Hepatocyte (in vitro differentiated cells): ENCODE data around the gene SSTR4. TPM values are rescaled to one million over a fixed set of nuclear protein-coding genes. Genes with fewer than 3 reads are reported as not detected.
A peak's percentile ranks its signal among the peaks of the same experiment; 100 is the strongest.

Source experiments
- DNase-seq: peaks from one replicate; pipeline ENCODE4 v3.0.0-alpha.2; 2016; ENCODE audit warnings: low spot score
- H2AFZ ChIP-seq: fragments of 200-600 bp; sonication (generic); 2 replicates; pipeline ENCODE4 v1.6.0; 2016; ENCODE audit warnings: antibody characterized with exemption, mild to moderate bottlenecking
- H3K27ac ChIP-seq: fragments of 200-600 bp; sonication (generic); 2 replicates; pipeline ENCODE4 v1.5.1; 2016; ENCODE audit warnings: mild to moderate bottlenecking
- H3K27me3 ChIP-seq: fragments of 200-600 bp; sonication (generic); 2 replicates; pipeline ENCODE4 v1.6.1; 2016
- H3K36me3 ChIP-seq: fragments of 200-600 bp; sonication (generic); replicated peaks from 2 replicates; pipeline ENCODE4 v1.5.1; 2016; ENCODE audit warnings: low read depth; ENCODE audit not compliant: insufficient read depth
- H3K4me1 ChIP-seq: fragments of 200-600 bp; sonication (generic); 2 replicates; pipeline ENCODE4 v1.5.1; 2016; ENCODE audit warnings: mild to moderate bottlenecking, moderate library complexity; ENCODE audit not compliant: insufficient read depth
- H3K4me2 ChIP-seq: fragments of 200-600 bp; sonication (generic); 2 replicates; pipeline ENCODE4 v1.6.0; 2016
- H3K4me3 ChIP-seq: fragments of 200-600 bp; sonication (generic); 2 replicates; pipeline ENCODE4 v1.5.1; 2016; ENCODE audit warnings: mild to moderate bottlenecking
- H3K79me2 ChIP-seq: fragments of 200-600 bp; sonication (generic); 2 replicates; pipeline ENCODE4 v1.6.0; 2017; ENCODE audit warnings: mild to moderate bottlenecking
- H3K9me2 ChIP-seq: fragments of 200-600 bp; sonication (generic); replicated peaks from 2 replicates; pipeline ENCODE4 v1.6.0; 2017; ENCODE audit warnings: mild to moderate bottlenecking; ENCODE audit not compliant: insufficient read depth
- H3K9me3 ChIP-seq: fragments of 200-600 bp; sonication (generic); 2 replicates; pipeline ENCODE4 v1.5.1; 2016; ENCODE audit warnings: low read depth, mild to moderate bottlenecking
- H4K20me1 ChIP-seq: fragments of 200-600 bp; sonication (generic); 2 replicates; pipeline ENCODE4 v1.6.0; 2016; ENCODE audit warnings: mild to moderate bottlenecking; ENCODE audit not compliant: insufficient read depth, poor library complexity, severe bottlenecking
- EZH2 ChIP-seq: fragments of 200-600 bp; sonication (generic); IDR thresholded peaks from 2 replicates; pipeline ENCODE4 v1.6.1; 2016; ENCODE audit warnings: antibody characterized with exemption, mild to moderate bottlenecking, borderline replicate concordance
- EZH2phosphoT487 ChIP-seq: fragments of 200-600 bp; sonication (generic); IDR thresholded peaks from one replicate; pipeline ENCODE4 v1.6.1; 2018; ENCODE audit warnings: antibody characterized with exemption, mild to moderate bottlenecking, low read depth, moderate library complexity; ENCODE audit not compliant: unreplicated experiment, severe bottlenecking
- WGBS: methylation state at CpG from one replicate; pipeline ENCODE4 v1.1.6; 2016; ENCODE audit warnings: low lambda C conversion rate; ENCODE audit errors: missing lambda C conversion rate; 5-methylcytosine and 5-hydroxymethylcytosine counted together
- polyA plus RNA-seq: library from polyadenylated mRNA; unstranded; fragments of >200 nt; fragmentation: Nextera tagmentation; extraction: Ambion mirVana; gene quantifications from 2 replicates; pipeline ENCODE4 v1.2.1, GENCODE V29; 2016
- total RNA-seq: library from RNA; depleted of rRNA; stranded (reverse); fragments of >200 nt; gene quantifications from 2 replicates; pipeline ENCODE4 v1.2.3, GENCODE V29; 2014
- TF ChIP-seq, protein P1 (sequence below): fragments of 200-600 bp; sonication (generic); IDR thresholded peaks from 2 replicates; pipeline ENCODE4 v1.5.1; 2016; ENCODE audit warnings: antibody characterized with exemption, mild to moderate bottlenecking; ENCODE audit not compliant: poor library complexity

SSTR4 gene
- total and polyA plus RNA-seq, 2 experiments from 2014 or later: 0.53 TPM; not detected in 1

DNA sequence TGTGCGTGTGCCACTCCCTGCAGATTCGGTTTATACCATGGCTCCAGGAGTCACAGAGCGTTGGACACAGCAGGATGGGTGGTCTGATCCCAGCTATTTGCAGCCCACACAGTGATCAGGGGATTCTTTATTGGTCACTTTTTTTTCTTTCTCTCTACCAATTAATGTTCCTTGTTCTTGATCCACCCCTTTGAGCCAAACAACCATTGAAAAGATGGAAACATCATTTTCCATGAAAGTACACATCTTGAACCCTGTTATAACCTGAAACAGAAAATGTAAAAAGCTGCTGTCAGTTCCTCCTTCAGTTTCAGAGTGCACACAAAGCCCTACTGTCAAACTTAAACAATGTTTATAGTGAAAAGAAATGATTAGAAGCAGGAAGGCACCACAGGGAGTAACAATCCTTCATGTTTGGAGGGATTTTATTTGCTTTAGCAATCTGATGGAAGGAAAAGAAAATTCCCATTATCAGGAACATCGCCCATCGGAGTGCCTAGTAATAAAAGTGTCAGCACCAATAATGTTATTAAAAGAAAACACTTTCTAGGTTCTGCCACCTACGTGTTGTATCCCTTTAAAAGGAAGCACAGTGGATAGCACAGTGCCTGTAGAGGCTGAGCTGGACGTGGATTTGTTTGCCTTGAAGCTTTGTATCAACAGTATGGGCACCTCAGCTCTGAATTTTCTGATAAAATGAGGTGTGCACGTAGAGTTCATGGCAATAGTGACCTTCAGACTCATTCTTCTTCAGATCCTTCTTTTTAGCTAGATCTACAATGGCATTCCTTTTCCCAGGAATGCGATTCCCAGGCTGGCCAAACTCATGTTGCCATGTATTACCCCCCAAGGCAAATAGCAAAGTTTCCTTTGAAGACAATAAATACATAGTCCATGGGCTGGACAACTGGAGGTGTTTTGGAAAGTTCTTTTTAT lies 30.4 kb downstream of the SSTR4 start:
- DNase-seq: no peak
- Histone ChIP-seq H3K4me2 (peak overlapping the region; percentile 29), H3K27ac (peak overlapping the region; percentile 18), H3K36me3 (no peaks in the 10 kb centered on the region), H3K4me1 (peaks cover 25% of the 10 kb centered on the region), H3K27me3 (no peaks in the 10 kb centered on the region), H4K20me1 (no peaks in the 10 kb centered on the region), H3K79me2 (no peaks in the 10 kb centered on the region), H3K9me3 (no peaks in the 10 kb centered on the region), H2AFZ (no peak overlapping the region), H3K9me2 (no peaks in the 10 kb centered on the region), H3K4me3 (no peak overlapping the region)
- TF ChIP-seq EZH2: no peak
- TF ChIP-seq, protein P1, sequence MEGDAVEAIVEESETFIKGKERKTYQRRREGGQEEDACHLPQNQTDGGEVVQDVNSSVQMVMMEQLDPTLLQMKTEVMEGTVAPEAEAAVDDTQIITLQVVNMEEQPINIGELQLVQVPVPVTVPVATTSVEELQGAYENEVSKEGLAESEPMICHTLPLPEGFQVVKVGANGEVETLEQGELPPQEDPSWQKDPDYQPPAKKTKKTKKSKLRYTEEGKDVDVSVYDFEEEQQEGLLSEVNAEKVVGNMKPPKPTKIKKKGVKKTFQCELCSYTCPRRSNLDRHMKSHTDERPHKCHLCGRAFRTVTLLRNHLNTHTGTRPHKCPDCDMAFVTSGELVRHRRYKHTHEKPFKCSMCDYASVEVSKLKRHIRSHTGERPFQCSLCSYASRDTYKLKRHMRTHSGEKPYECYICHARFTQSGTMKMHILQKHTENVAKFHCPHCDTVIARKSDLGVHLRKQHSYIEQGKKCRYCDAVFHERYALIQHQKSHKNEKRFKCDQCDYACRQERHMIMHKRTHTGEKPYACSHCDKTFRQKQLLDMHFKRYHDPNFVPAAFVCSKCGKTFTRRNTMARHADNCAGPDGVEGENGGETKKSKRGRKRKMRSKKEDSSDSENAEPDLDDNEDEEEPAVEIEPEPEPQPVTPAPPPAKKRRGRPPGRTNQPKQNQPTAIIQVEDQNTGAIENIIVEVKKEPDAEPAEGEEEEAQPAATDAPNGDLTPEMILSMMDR: no peak
- TF ChIP-seq EZH2phosphoT487: no peak
- 47% methylated on average over 9 of the region's 9 CpGs for WGBS

- Histone ChIP-seq H3K4me3 (no peak overlapping the region), H2AFZ (no peak overlapping the region), H3K36me3 (no peaks in the 10 kb centered on the region), H3K4me1 (peaks cover 17% of the 10 kb centered on the region), H3K9me3 (no peaks in the 10 kb centered on the region), H3K9me2 (no peaks in the 10 kb centered on the region), H4K20me1 (no peaks in the 10 kb centered on the region), H3K4me2 (no peak overlapping the region), H3K27ac (no peak overlapping the region), H3K27me3 (no peaks in the 10 kb centered on the region), H3K79me2 (no peaks in the 10 kb centered on the region)
- no peak for DNase-seq
- WGBS: 65% methylated on average over 3 of the region's 3 CpGs
- TF ChIP-seq EZH2 (no peak), EZH2phosphoT487 (no peak)
- TF ChIP-seq, protein P1: no peak
These were observed 31.7 kb downstream of the SSTR4 start for GRCh38 chr20:23066772-23067171.

GRCh38 chr20:23068283-23068682 lies 33.2 kb downstream of the SSTR4 start:
- DNase-seq: no peak
- peaks cover 10% of the 10 kb centered on the region for H3K4me1 ChIP-seq
- no peak for TF ChIP-seq EZH2phosphoT487
- TF ChIP-seq EZH2: no peak
- TF ChIP-seq, protein P1: no peak
- no peak overlapping the region for H3K4me2 ChIP-seq
- WGBS: 100% methylated on average over 1 of the region's 1 CpG
- H3K27me3 ChIP-seq: no peaks in the 10 kb centered on the region
- no peaks in the 10 kb centered on the region for H3K9me3 ChIP-seq
- H3K36me3 ChIP-seq: no peaks in the 10 kb centered on the region
- H3K4me3 ChIP-seq: no peak overlapping the region
- H2AFZ ChIP-seq: no peak overlapping the region
- H4K20me1 ChIP-seq: no peaks in the 10 kb centered on the region
- no peak overlapping the region for H3K27ac ChIP-seq
- H3K9me2 ChIP-seq: no peaks in the 10 kb centered on the region
- H3K79me2 ChIP-seq: no peaks in the 10 kb centered on the region
